Activated B cell treated with CpG ODN at 0.5 μM for 24 hours (primary cell): ENCODE measurements around the gene PLAU. TPM values are rescaled to one million over a fixed set of nuclear protein-coding genes. Genes with fewer than 3 reads are reported as not detected.

ENCODE experiments used
- ATAC-seq: fragments of 200-7000 bp; cut with Tn5 transposase; one replicate; pipeline ENCODE4 v1.10.0; 2021; ENCODE audit warnings: low read depth, mild to moderate bottlenecking, moderate library complexity
- CTCF ChIA-PET: fragments of 350-600 bp; sonication (Branson Sonifier 250); formaldehyde crosslinking; loops from one replicate; lab custom pipeline; 2021; ENCODE audit warnings: antibody characterized with exemption; lab: Charles Lee
- POLR2A ChIA-PET: fragments of 350-600 bp; sonication (Branson Sonifier 250); formaldehyde crosslinking; loops from one replicate; lab custom pipeline; 2021; ENCODE audit warnings: antibody characterized with exemption; lab: Charles Lee
- DNase-seq: peaks from one replicate; pipeline ENCODE4 v3.0.0; 2022
- H3K27ac Mint-ChIP-seq: one replicate; pipeline ENCODE4 v1.8.0; 2020; ENCODE audit warnings: mixed read lengths
- H3K27me3 Mint-ChIP-seq: one replicate; pipeline ENCODE4 v1.8.0; 2021; ENCODE audit warnings: mixed read lengths
- H3K36me3 Mint-ChIP-seq: one replicate; pipeline ENCODE4 v1.8.0; 2021; ENCODE audit warnings: low read depth, mixed read lengths
- H3K4me1 Mint-ChIP-seq: one replicate; pipeline ENCODE4 v1.8.0; 2021; ENCODE audit warnings: mixed read lengths
- H3K4me3 Mint-ChIP-seq: one replicate; pipeline ENCODE4 v1.8.0; 2020; ENCODE audit warnings: mild to moderate bottlenecking, mixed read lengths
- H3K9me3 Mint-ChIP-seq: one replicate; pipeline ENCODE4 v1.8.0; 2020; ENCODE audit warnings: mixed read lengths
- CTCF ChIP-seq: fragments of 200-600 bp; IDR thresholded peaks from one replicate; pipeline ENCODE4 v1.8.0; 2022; ENCODE audit warnings: antibody characterized with exemption, mild to moderate bottlenecking
- intact Hi-C: fragments of 100-400 bp; cut with micrococcal nuclease; formaldehyde crosslinking; loops from one replicate; pipeline ENCODE4 v1.15.1; 2024
- total RNA-seq: library from RNA; stranded (reverse); gene quantifications from 2 replicates; pipeline ENCODE4 v1.2.3, GENCODE V29; 2022

PLAU gene
- total RNA-seq, 1 donor from 2014 or later = not detected

GRCh38 chr10:73867871-73868631 lies 42.9 kb upstream of the PLAU start:
- H3K36me3 Mint-ChIP-seq = peaks cover 25% of the 10 kb centered on the region
- H3K9me3 Mint-ChIP-seq = no peaks in the 10 kb centered on the region
- peaks cover 59% of the 10 kb centered on the region for H3K4me1 Mint-ChIP-seq
- ChIA-PET POLR2A (no interaction called here), CTCF (interaction anchor here (0.7 kb wide), 1 partner anchor 11 kb away, joined by 3 read pairs; no protein-coding TSS in a partner anchor)
- H3K4me3 Mint-ChIP-seq = no peak overlapping the region
- ATAC-seq (no peak), DNase-seq (no peak)
- no peak for TF ChIP-seq CTCF
- intact Hi-C loops = no loop called here
- peak overlapping the region; percentile 96 for H3K27ac Mint-ChIP-seq
- no peaks in the 10 kb centered on the region for H3K27me3 Mint-ChIP-seq

- Mint-ChIP-seq H3K27me3 (no peaks in the 10 kb centered on the region), H3K4me1 (peaks cover 60% of the 10 kb centered on the region), H3K4me3 (no peak overlapping the region), H3K36me3 (peaks cover 25% of the 10 kb centered on the region), H3K27ac (peak overlapping the region; percentile 30), H3K9me3 (no peaks in the 10 kb centered on the region)
- DNase-seq = no peak
- ATAC-seq = no peak
- ChIA-PET POLR2A (no interaction called here), CTCF (no interaction called here)
- no peak for TF ChIP-seq CTCF
- intact Hi-C loops = no loop called here
These were observed 42.2 kb upstream of the PLAU start for GRCh38 chr10:73868655-73869195.

GRCh38 chr10:73871295-73872189 lies 39.4 kb upstream of the PLAU start:
- ChIA-PET CTCF (interaction anchor here (1.3 kb wide), 1 partner anchor 22 kb away, joined by 4 read pairs; no protein-coding TSS in a partner anchor), POLR2A (no interaction called here)
- Mint-ChIP-seq H3K36me3 (peaks cover 25% of the 10 kb centered on the region), H3K27ac (peak overlapping the region; percentile 46), H3K4me3 (peak overlapping the region; percentile 55), H3K27me3 (no peaks in the 10 kb centered on the region), H3K4me1 (peaks cover 43% of the 10 kb centered on the region), H3K9me3 (no peaks in the 10 kb centered on the region)
- no peak for DNase-seq
- no peak for ATAC-seq
- no peak for TF ChIP-seq CTCF
- intact Hi-C loops = loop anchor here (10.0 kb wide), 1 partner anchor 953 kb away; the partner anchor contains the start of gene KAT6B

- DNase-seq (no peak), ATAC-seq (no peak)
- intact Hi-C loops = loop anchor here (10.0 kb wide), 1 partner anchor 953 kb away; the partner anchor contains the start of gene KAT6B
- Mint-ChIP-seq H3K4me1 (peaks cover 39% of the 10 kb centered on the region), H3K27ac (no peak overlapping the region), H3K36me3 (peaks cover 25% of the 10 kb centered on the region), H3K27me3 (no peaks in the 10 kb centered on the region), H3K9me3 (no peaks in the 10 kb centered on the region), H3K4me3 (peak overlapping the region; percentile 76)
- no peak for TF ChIP-seq CTCF
- POLR2A ChIA-PET = no interaction called here
- CTCF ChIA-PET = interaction anchor here (1.3 kb wide), 1 partner anchor 22 kb away, joined by 4 read pairs; no protein-coding TSS in a partner anchor
These were observed 38.7 kb upstream of the PLAU start for GRCh38 chr10:73872190-73872710.
